Measurements from ENCODE around the gene GPR171. TPM values are rescaled to one million over a fixed set of nuclear protein-coding genes. Genes with fewer than 3 reads are reported as not detected.

Gene GPR171
- total RNA-seq, 2 experiments from 2014 or later, result not detected

DNA sequence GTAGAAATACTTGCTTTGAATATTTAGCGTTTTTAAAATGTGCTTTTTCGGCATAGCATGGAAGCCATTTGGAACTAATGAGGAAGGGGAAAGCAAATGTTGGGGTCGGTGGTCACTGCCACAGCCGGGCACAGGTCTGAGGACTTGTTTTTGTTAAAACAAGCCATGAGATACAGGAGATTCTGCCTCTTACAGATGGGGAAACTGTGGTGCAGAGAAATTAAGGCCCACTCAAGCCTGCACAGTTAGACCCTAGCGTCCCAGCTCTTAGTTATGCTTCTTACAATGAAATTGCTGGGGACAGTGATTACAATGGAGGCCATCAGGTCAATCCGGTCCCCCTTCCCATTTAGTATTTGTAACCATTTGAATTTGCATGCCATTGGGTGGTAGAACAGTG is 2.5 kb upstream of the GPR171 start:
- POLR2A ChIA-PET, result interaction anchor here (0.6 kb wide), 2 partner anchors 37 to 597 kb away, joined by 3 read pairs; no protein-coding TSS in a partner anchor
- H3K27ac ChIP-seq (ENCODE audit: low read depth, low read length, poor library complexity, severe bottlenecking), result no peak overlapping the region

DNA sequence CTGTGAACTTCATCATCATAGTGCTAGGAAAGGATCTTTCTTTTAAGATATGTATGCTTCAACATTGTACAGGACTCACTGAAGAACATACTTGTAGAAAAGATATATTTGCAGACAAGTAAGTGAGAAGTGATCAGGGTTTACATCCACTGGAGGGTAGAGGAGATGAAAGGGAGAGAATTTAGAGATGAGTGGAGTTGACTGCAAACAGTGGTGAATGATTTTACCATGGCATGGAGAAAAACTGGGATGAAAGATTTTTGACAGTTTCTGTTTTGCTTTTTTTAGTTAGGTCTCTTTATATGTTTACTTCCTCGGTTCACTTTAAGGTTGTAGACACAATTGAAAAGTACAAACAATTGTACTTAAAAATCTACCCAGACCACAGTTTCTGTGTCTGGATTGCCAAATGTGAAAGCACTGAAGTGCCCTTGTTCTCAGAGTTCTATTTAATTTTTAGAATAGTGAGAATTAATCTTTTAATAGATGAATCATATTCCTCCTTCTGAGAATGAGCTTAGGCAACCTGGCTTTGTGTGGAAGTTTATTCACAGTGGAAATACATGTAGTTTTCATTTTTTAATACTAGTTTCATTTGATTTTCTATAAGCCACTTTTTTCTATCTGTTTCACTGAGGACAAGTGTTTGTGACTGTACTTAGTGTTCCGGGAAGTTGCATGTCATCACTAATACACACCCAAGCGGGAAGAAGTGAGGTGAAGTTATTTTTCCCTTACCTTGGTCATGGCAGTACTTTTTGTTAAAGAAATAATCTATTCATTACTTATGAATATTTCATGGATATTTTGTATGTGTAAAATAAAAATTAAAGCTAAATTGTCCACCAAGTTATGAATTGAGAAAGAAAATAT is 1.8 kb upstream of the GPR171 start:
- no peaks in the 10 kb centered on the region for H3K4me1 ChIP-seq (ENCODE audit: insufficient read depth, low read length, poor library complexity, severe bottlenecking)
- no peak overlapping the region for H2AFZ ChIP-seq (ENCODE audit: low read length)
- BruUV-seq (replicated peaks), result no TSS peak
- intact Hi-C loops (cut with micrococcal nuclease; ENCODE audit: unreplicated experiment), result no loop called here
- ChIA-PET POLR2A (interaction anchor here (0.6 kb wide), 2 partner anchors 37 to 598 kb away, joined by 3 read pairs; no protein-coding TSS in a partner anchor), CTCF (ENCODE audit: unreplicated experiment) (no interaction called here)
- no peaks in the 10 kb centered on the region for H3K9me3 ChIP-seq (ENCODE audit: low read length)
- H3K4me2 ChIP-seq (ENCODE audit: low read length), result no peak overlapping the region
- H4K20me1 ChIP-seq (ENCODE audit: insufficient read depth, low read length), result no peaks in the 10 kb centered on the region
- no peak overlapping the region for H3K27ac ChIP-seq (ENCODE audit: low read depth, low read length, poor library complexity, severe bottlenecking)
- H3K4me3 ChIP-seq (ENCODE audit: low read depth, low read length, poor library complexity, severe bottlenecking), result no peak overlapping the region
- TF ChIP-seq, protein P1, sequence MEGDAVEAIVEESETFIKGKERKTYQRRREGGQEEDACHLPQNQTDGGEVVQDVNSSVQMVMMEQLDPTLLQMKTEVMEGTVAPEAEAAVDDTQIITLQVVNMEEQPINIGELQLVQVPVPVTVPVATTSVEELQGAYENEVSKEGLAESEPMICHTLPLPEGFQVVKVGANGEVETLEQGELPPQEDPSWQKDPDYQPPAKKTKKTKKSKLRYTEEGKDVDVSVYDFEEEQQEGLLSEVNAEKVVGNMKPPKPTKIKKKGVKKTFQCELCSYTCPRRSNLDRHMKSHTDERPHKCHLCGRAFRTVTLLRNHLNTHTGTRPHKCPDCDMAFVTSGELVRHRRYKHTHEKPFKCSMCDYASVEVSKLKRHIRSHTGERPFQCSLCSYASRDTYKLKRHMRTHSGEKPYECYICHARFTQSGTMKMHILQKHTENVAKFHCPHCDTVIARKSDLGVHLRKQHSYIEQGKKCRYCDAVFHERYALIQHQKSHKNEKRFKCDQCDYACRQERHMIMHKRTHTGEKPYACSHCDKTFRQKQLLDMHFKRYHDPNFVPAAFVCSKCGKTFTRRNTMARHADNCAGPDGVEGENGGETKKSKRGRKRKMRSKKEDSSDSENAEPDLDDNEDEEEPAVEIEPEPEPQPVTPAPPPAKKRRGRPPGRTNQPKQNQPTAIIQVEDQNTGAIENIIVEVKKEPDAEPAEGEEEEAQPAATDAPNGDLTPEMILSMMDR (conservative IDR thresholded peaks at IDR 0.05; ENCODE audit: low read length), result no peak
- no peak for TF ChIP-seq EZH2phosphoT487 (IDR thresholded peaks at IDR 0.05; ENCODE audit: borderline replicate concordance, low read depth, low read length)
- no peak for DNase-seq (ENCODE audit: low spot score)
- no peaks in the 10 kb centered on the region for H3K36me3 ChIP-seq (ENCODE audit: insufficient read depth, low read length)
- H3K9me2 ChIP-seq (ENCODE audit: insufficient read depth, low read length), result no peaks in the 10 kb centered on the region
- H3K79me2 ChIP-seq (ENCODE audit: insufficient read depth, low read depth, low read length), result no peaks in the 10 kb centered on the region

More for the DNA sequence above, 2.5 kb upstream of the GPR171 start:
- Histone ChIP-seq H3K4me3 (ENCODE audit: low read depth, low read length, poor library complexity, severe bottlenecking) (no peak overlapping the region), H2AFZ (ENCODE audit: low read length) (no peak overlapping the region), H3K4me1 (ENCODE audit: insufficient read depth, low read length, poor library complexity, severe bottlenecking) (no peaks in the 10 kb centered on the region), H3K79me2 (ENCODE audit: insufficient read depth, low read depth, low read length) (no peaks in the 10 kb centered on the region), H4K20me1 (ENCODE audit: insufficient read depth, low read length) (no peaks in the 10 kb centered on the region), H3K9me3 (ENCODE audit: low read length) (no peaks in the 10 kb centered on the region), H3K9me2 (ENCODE audit: insufficient read depth, low read length) (no peaks in the 10 kb centered on the region), H3K4me2 (ENCODE audit: low read length) (no peak overlapping the region), H3K36me3 (ENCODE audit: insufficient read depth, low read length) (no peaks in the 10 kb centered on the region)
- TF ChIP-seq EZH2phosphoT487 (IDR thresholded peaks at IDR 0.05; ENCODE audit: borderline replicate concordance, low read depth, low read length), result no peak
- TF ChIP-seq, protein P1 (conservative IDR thresholded peaks at IDR 0.05; ENCODE audit: low read length), result no peak
- CTCF ChIA-PET (ENCODE audit: unreplicated experiment), result no interaction called here
- intact Hi-C loops (cut with micrococcal nuclease; ENCODE audit: unreplicated experiment), result no loop called here
- DNase-seq (ENCODE audit: low spot score), result no peak
- BruUV-seq (replicated peaks), result no TSS peak

All from OCI-LY7 (cell line).